H1 (cell line): ENCODE measurements around the gene CHAD. TPM values are rescaled to one million over a fixed set of nuclear protein-coding genes. Genes with fewer than 3 reads are reported as not detected.

Source experiments
- ATF2 ChIP-seq: IDR thresholded peaks from 2 replicates; pipeline ENCODE4 v1.6.1; 2012; ENCODE audit warnings: low read length, inconsistent platforms
- CHD7 ChIP-seq: fragments of 300-600 bp; sonication (generic); IDR thresholded peaks from 2 replicates; pipeline ENCODE4 v1.7.1; 2012; ENCODE audit warnings: low read length, moderate library complexity, mild to moderate bottlenecking, inconsistent platforms; ENCODE audit not compliant: insufficient replicate concordance
- NANOG ChIP-seq: IDR thresholded peaks from 2 replicates; pipeline ENCODE4 v1.6.1; 2011; ENCODE audit warnings: low read length, low read depth, mild to moderate bottlenecking, inconsistent platforms; ENCODE audit not compliant: insufficient read depth, poor library complexity, severe bottlenecking
- RNF2 ChIP-seq: fragments of 200-900, 300-1000 bp; sonication (generic); IDR thresholded peaks from 2 replicates; pipeline ENCODE4 v1.7.1; 2016; ENCODE audit warnings: borderline replicate concordance, low read depth, mild to moderate bottlenecking, antibody characterized with exemption, low read length; ENCODE audit not compliant: poor library complexity, severe bottlenecking; ENCODE audit errors: missing control alignments
- SP4 ChIP-seq: IDR thresholded peaks from 2 replicates; pipeline ENCODE4 v1.6.1; 2012; ENCODE audit warnings: low read length, inconsistent platforms
- TCF12 ChIP-seq: IDR thresholded peaks from 2 replicates; pipeline ENCODE4 v1.6.1; 2011; ENCODE audit warnings: low read depth, mild to moderate bottlenecking, low read length
- USF2 ChIP-seq: IDR thresholded peaks from 2 replicates; pipeline ENCODE4 v1.6.1; 2011; ENCODE audit warnings: low read length, improper control_type of control experiment
- polyA plus RNA-seq, 7 experiments: library from polyadenylated mRNA; depleted of rRNA in 3 of 7; stranded (reverse) in 5 of 7; unstranded in 2 of 7; fragments of >200 nt in 5 of 7; fragments of 200-250 nt in 2 of 7; gene quantifications; 1 replicate in 5 of 7; 2 replicates in 1 of 7; 4 replicates in 1 of 7; pipeline versions ENCODE4 v1.2.1 to v1.2.3, GENCODE V29; 2011 to 2013; ENCODE audit warnings: missing spikeins in 2 of 7, mixed read lengths in 2 of 7
- total RNA-seq: library from RNA; stranded (reverse); fragmentation: NEBNext Ultra II Directional; extraction: Animal tissue kit (Norgen Biotek cat#: 25700); gene quantifications from 2 replicates; pipeline ENCODE4 v1.2.1, GENCODE V29; 2021
- TF ChIP-seq, protein P1 (sequence below): IDR thresholded peaks from 2 replicates; pipeline ENCODE4 v1.6.1; 2012; ENCODE audit warnings: inconsistent platforms

The CHAD gene
- total and polyA plus RNA-seq, 2 of the 8 experiments (the other 6 are each of a cell fraction or from before 2014, with no cell fraction given), result 0.03 TPM; not detected in 1

GRCh38 chr17:50511058-50511457, 42.4 kb upstream of the CHAD start (continued):
- no peak for TF ChIP-seq CHD7
- no peak for TF ChIP-seq SP4
- TF ChIP-seq RNF2, result no peak
- no peak for TF ChIP-seq USF2
- no peak for TF ChIP-seq NANOG
- TF ChIP-seq ATF2, result no peak
- no peak for TF ChIP-seq TCF12
- TF ChIP-seq, protein P1, sequence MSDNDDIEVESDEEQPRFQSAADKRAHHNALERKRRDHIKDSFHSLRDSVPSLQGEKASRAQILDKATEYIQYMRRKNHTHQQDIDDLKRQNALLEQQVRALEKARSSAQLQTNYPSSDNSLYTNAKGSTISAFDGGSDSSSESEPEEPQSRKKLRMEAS, result no peak
